AG09309 (cell line): ENCODE results near the gene DTNBP1.

Source experiments
- DNase-seq: peaks from one replicate; pipeline ENCODE4 v3.0.0-alpha.2; 2010; ENCODE audit warnings: low read depth
- H3K4me3 ChIP-seq: 2 replicates; pipeline ENCODE4 v1.5.1; 2011; ENCODE audit warnings: mild to moderate bottlenecking, low read depth, low read length, moderate library complexity; ENCODE audit not compliant: control insufficient read depth
- TF ChIP-seq, protein P1 (sequence below): IDR thresholded peaks from 2 replicates; pipeline ENCODE4 v1.5.1; 2011; ENCODE audit warnings: mild to moderate bottlenecking, low read depth, low read length, inconsistent platforms; ENCODE audit not compliant: insufficient read depth, control insufficient read depth; ENCODE audit errors: missing control alignments

The DTNBP1 gene

DNA sequence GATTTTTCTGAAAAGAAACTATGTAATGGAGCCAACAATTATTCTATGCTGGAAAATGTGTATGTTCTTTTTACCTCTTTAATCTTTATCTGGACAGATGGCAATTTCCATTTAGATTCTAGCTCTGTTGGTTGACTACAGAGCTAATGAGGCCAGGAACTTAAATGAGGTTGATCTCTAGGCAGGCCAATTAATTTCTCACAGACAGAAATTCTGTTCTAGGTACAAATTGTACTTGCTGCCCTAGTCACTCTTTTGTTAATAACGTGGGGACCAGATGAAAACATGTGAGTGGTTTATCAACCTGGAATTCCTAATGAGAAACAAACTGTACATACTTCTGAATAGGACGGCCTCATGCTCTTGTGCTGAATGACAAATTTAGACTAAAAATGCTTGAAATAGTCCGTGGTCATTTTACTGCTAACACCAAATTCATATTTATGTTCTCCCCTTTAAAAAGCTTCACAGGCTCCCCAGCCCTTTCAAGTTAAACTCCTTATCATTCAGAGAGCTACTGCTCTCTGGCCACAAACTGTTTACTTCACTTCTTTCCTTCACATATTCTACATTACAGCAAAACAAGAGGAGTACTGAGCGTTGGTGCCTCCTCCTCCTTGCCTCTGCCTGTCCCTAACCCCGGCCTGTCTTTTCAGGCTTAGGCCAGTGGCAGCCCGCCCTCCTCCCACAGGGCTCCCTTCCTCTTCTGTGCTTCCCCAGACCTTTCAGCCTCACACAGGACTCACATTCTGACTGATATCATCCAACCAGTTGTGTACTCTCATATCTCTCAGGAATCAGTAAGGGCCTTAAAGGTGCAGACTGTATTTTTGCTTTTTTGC lies 41.4 kb downstream of the DTNBP1 start:
- TF ChIP-seq, protein P1, sequence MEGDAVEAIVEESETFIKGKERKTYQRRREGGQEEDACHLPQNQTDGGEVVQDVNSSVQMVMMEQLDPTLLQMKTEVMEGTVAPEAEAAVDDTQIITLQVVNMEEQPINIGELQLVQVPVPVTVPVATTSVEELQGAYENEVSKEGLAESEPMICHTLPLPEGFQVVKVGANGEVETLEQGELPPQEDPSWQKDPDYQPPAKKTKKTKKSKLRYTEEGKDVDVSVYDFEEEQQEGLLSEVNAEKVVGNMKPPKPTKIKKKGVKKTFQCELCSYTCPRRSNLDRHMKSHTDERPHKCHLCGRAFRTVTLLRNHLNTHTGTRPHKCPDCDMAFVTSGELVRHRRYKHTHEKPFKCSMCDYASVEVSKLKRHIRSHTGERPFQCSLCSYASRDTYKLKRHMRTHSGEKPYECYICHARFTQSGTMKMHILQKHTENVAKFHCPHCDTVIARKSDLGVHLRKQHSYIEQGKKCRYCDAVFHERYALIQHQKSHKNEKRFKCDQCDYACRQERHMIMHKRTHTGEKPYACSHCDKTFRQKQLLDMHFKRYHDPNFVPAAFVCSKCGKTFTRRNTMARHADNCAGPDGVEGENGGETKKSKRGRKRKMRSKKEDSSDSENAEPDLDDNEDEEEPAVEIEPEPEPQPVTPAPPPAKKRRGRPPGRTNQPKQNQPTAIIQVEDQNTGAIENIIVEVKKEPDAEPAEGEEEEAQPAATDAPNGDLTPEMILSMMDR: no peak
- DNase-seq: no peak
- H3K4me3 ChIP-seq: no peak overlapping the region

DNA sequence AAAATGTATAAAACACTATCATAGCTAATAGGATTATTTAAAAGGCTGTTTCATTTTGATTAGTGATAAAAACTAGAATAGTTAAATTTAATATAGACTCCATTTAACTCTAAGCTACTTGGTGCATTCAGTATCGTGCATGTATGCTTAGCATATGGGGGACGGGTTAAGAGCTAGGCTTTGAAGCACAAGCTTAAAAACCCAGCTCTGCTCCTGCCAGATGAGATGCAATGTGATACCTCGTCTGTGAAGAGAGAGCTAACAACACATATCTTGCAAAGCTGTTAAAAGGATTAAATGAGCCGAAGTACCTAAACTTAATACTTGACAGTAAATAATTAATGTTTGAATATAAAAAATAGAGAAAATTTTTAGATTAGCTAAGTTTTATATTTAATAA lies 42.2 kb downstream of the DTNBP1 start:
- H3K4me3 ChIP-seq: no peak overlapping the region
- DNase-seq: no peak
- TF ChIP-seq, protein P1: no peak

DNA sequence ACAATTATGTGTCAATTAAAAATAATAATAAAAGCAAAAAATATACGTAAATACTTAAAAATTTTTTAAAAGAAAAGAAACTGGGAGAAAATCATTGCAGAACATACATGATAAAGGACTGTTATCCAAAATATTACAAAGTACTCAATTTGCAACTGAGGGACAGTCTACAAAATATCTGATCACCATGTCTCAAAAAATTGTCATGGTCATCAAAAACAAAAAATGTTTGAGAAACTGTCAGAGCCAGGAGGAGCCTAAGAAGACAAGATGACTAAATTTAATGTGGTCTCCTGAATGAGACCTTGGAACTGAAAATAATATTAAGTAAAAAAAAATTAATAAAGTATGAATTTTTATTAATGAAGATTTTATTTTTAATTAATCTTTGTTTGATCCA lies 43.5 kb downstream of the DTNBP1 start:
- DNase-seq: no peak
- no peak overlapping the region for H3K4me3 ChIP-seq
- TF ChIP-seq, protein P1: no peak

DNA sequence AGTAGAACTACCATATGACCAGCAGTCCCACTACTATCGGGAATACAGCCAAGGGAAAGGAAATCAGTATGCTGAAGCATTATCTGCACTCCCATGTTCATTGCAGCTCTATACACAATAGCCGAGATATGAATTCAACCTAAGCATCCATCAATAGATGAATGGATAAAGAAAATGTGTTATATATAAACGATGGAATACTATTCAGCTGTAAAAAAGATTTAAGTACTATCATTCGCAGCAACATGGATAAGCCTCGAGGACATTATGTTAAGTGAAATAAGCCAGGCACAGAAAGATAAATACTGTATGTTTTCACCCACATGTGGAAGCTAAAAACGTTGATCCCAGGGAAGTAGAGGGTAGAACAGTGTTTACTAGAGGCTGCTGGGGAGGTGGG lies 44.1 kb downstream of the DTNBP1 start:
- TF ChIP-seq, protein P1: no peak
- no peak overlapping the region for H3K4me3 ChIP-seq
- DNase-seq: no peak

DNA sequence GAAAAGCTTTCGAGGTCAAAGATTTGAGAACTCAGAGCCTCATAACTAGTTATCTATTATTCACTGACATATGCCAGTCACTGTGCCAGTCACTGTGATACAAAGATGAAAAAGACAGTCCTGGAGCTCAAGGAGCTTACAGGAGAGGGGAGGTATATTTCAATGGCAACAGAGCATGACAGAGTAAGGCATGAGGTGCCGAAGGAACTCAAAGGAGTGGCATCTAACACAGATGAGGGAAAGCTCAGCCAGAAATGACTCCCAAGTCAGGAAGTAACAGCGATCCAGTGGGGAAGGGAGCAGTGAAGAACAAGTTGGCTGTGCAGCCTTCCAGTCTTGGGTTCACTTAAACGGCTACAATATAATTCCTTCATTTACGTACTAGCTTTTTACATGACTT lies 46.6 kb downstream of the DTNBP1 start:
- TF ChIP-seq, protein P1: no peak
- DNase-seq: no peak
- no peak overlapping the region for H3K4me3 ChIP-seq

DNA sequence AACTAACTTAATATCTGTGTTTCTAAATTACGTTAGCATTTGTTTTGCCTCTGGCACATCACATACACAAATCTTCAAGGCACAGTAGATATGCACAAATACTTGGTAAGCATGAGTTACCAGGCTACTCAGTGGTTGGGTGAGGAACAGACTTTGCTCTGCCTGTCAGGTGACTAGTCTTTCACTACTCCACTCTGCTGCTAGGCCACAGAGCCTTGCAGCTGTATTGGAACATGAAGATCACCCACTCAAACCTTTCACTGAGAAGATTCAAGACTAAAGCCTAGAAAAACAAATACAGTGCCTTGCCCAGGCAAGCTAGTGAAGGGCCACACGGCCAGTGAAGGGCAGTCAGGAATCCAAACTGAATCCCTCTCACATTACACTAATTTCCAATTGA lies 47.0 kb downstream of the DTNBP1 start:
- TF ChIP-seq, protein P1: no peak
- DNase-seq: no peak
- H3K4me3 ChIP-seq: no peak overlapping the region
